LNCAP (cell line): Measurements from ENCODE around the gene B4GALNT3.

Experiments used
- CTCF ChIP-seq: fragments of 450-650 bp; IDR thresholded peaks from 2 replicates; pipeline ENCODE4 v1.5.1; 2017; ENCODE audit warnings: mild to moderate bottlenecking

Gene B4GALNT3

GRCh38 chr12:547883-548470 lies 88.2 kb downstream of the B4GALNT3 start:
- no peak for TF ChIP-seq CTCF

- no peak for TF ChIP-seq CTCF
Observed at GRCh38 chr12:549476-550082, 89.8 kb downstream of the B4GALNT3 start.

- no peak for TF ChIP-seq CTCF
Observed at GRCh38 chr12:550473-551260, 90.9 kb downstream of the B4GALNT3 start.

- no peak for TF ChIP-seq CTCF
Observed at GRCh38 chr12:552466-552865, 92.7 kb downstream of the B4GALNT3 start.

GRCh38 chr12:553216-554000 lies 93.7 kb downstream of the B4GALNT3 start:
- no peak for TF ChIP-seq CTCF

- TF ChIP-seq CTCF = no peak
Observed at GRCh38 chr12:554001-554285, 94.2 kb downstream of the B4GALNT3 start.

GRCh38 chr12:556498-556897 lies 96.8 kb downstream of the B4GALNT3 start:
- TF ChIP-seq CTCF = no peak
